Activated CD4-positive, alpha-beta T cell treated with anti-CD3 and anti-CD28 coated beads, Interleukin-2, amount 50 U/mL, for 24 hours (primary cell): ENCODE measurements around the gene KDM4F.

ENCODE experiments used
- DNase-seq, 2 donors: peaks; one replicate each; pipeline ENCODE4 v3.0.0-alpha.2; 2020; ENCODE audit warnings: low read depth in 1 of 2, low spot score in 1 of 2

The KDM4F gene

DNA sequence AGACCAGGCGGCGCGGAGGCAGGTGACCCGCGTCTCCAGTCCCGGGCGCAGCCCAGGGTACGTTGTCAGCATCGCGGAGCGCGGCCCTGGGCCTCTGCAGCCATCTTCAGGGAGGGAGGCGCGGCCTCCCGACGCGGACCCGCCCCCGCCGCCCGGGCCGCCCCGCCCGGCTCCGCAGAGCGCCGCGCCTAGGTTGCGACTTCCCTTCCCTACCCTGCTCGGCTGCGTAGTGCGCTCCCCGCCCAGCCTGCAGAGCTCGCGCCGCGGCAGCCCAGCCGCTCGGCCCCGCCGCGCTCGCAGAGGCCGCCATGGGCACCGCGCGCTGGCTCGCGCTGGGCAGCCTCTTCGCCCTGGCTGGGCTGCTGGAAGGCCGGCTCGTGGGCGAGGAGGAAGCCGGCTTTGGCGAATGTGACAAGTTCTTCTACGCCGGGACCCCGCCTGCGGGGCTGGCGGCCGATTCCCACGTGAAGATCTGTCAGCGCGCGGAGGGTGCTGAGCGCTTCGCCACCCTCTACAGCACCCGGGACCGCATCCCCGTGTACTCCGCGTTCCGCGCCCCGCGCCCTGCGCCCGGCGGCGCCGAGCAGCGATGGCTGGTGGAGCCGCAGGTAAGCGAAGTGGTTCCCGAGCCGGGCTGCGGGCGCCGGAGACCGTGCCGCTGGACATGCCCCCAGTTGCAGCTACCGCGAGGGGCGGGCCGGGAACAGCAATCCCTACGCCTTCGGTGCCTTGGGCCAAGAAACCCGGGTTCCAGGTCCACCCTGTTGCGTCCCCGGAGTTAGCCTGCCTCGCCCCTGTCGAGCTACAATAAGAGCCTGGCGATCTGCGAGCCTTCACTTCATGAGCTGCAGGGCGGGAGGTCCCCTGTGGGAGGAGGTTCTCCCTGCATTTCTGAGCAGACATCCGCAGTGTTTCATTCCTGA, 40.7 kb downstream of the KDM4F start, which contains the start of gene ENDOD1:
ENDOD1 (plus strand) TSS at position 227 of the 923 bp plus-strand sequence; CDS start at position 309, 82 bp downstream.
- peak; percentile 73 to 75 for DNase-seq

GRCh38 chr11:95091663-95092180, 42.5 kb downstream of the KDM4F start:
- DNase-seq: no peak

DNA sequence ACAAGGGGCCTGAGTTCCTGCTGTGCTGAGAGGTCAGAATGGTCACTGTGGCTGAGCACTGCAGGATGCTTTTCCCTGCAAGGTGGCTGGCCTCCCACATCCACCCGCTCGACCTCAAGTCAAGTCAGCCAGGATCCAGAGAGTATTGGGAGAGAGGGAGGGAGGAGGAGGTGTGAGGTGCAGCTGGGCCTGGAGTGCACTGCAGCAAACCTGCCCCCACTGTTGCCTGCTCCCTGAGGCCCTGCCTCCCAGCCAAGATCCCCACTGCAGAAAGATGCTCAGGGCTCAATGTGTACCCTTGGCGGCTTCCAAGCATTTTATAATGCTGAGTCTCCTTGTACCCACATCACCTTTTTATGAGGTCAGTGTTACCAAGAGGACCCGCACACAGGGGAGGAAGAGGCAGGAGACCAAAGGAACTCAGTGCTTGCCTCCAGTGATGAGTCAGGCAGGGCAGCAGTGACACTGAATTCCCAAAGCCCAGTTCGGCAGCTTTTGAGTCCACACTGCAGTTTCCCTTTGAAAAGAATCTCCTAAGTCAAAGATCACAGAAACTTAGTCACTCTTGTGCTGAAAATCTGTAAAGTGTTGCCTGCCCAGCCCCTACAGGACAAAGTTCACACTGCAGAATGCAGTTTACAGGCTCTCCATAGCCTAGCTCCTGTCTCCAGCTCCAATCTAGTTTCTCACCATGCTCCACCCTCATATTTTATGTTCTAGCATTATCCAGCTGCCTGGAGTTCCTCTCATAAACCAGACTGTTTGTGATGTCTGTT, 43.5 kb downstream of the KDM4F start:
- peak in 1 of 2 donors; percentile 19 for DNase-seq

DNA sequence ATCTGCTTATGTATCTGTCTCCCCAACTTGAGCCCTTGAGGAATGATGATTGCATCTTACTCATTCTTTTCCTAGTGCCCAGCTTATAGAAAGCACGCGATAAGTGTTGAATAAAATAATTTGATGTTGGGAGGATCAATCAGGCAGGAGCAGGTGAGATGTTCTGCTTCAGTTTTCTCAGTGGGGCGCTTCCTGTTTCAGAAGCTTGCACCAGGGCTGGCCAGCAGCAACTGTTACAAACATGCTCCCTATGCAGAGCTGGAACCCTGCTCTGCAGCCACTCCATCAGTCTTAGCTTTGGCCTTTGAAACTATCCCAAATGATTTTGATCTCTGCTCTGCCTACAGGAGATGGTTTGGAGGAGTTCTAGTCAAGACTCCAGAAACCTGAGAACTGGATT, 44.3 kb downstream of the KDM4F start:
- DNase-seq: no peak

DNA sequence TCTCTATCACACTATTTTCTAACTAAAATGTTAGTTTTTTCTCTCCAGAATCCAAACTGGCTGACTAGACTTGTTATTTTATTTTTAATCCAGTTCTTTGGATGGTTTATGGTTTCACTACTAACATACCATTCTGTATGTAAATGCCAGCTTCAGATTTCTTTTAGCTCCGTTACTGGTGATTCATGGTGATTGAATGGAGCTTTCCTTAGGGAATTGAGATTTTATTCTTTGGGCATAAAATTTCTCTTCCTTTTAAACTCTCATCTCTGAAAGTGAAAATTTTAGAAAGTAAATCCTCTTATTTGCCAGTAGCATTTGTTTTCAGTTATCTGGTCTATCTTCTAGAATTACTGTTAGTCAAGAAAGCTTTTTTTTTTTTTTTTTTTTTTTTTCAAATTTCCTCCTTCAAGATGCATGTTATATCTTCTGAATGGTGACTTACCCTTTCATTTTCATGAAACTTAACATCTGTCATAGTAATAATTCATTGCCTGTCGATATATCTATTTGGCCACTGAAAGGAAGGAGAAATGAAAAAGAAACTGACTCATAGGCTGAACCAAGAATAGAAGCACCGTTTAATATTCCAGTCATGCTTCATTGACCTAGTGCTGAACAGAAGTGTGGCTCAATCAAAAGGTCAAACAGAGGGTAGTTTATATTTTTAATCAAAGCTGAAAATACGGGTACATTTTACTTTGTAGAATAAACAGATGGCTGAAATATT, 46.8 kb downstream of the KDM4F start:
- DNase-seq: no peak

GRCh38 chr11:95097209-95097608, 48.0 kb downstream of the KDM4F start:
- DNase-seq: no peak

GRCh38 chr11:95098826-95099225, 49.6 kb downstream of the KDM4F start:
- no peak for DNase-seq

DNA sequence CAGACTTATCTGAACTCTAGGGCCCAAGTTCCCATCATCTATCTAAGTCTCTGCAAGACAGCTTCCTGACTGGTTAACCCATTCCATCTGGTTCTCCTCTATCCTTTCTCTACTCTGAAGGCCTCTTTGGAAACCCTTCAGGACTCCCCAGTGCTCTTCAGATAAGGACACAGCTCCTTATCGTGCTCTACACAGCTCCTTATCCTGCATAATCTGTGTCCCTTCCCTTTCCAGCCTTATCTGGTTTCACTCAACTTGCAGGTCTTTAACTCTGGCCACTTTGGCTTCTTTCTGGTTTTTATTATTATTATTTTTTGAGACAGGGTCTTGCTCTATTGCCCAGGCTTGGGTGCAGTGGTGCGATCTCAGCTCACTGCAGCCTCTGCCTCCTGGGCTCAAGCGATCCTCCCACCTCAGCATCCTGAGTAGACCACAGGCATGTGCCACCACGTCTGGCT, 51.0 kb downstream of the KDM4F start:
- no peak for DNase-seq
